Hepatocyte (in vitro differentiated cells): ENCODE data around the gene ADGRL4. TPM values are rescaled to one million over a fixed set of nuclear protein-coding genes. Genes with fewer than 3 reads are reported as not detected.

ENCODE experiments used
- DNase-seq: peaks from one replicate; pipeline ENCODE4 v3.0.0-alpha.2; 2016; ENCODE audit warnings: low spot score
- H2AFZ ChIP-seq: fragments of 200-600 bp; sonication (generic); 2 replicates; pipeline ENCODE4 v1.6.0; 2016; ENCODE audit warnings: antibody characterized with exemption, mild to moderate bottlenecking
- H3K27ac ChIP-seq: fragments of 200-600 bp; sonication (generic); 2 replicates; pipeline ENCODE4 v1.5.1; 2016; ENCODE audit warnings: mild to moderate bottlenecking
- H3K27me3 ChIP-seq: fragments of 200-600 bp; sonication (generic); 2 replicates; pipeline ENCODE4 v1.6.1; 2016
- H3K36me3 ChIP-seq: fragments of 200-600 bp; sonication (generic); replicated peaks from 2 replicates; pipeline ENCODE4 v1.5.1; 2016; ENCODE audit warnings: low read depth; ENCODE audit not compliant: insufficient read depth
- H3K4me1 ChIP-seq: fragments of 200-600 bp; sonication (generic); 2 replicates; pipeline ENCODE4 v1.5.1; 2016; ENCODE audit warnings: mild to moderate bottlenecking, moderate library complexity; ENCODE audit not compliant: insufficient read depth
- H3K4me2 ChIP-seq: fragments of 200-600 bp; sonication (generic); 2 replicates; pipeline ENCODE4 v1.6.0; 2016
- H3K4me3 ChIP-seq: fragments of 200-600 bp; sonication (generic); 2 replicates; pipeline ENCODE4 v1.5.1; 2016; ENCODE audit warnings: mild to moderate bottlenecking
- H3K79me2 ChIP-seq: fragments of 200-600 bp; sonication (generic); 2 replicates; pipeline ENCODE4 v1.6.0; 2017; ENCODE audit warnings: mild to moderate bottlenecking
- H3K9me2 ChIP-seq: fragments of 200-600 bp; sonication (generic); replicated peaks from 2 replicates; pipeline ENCODE4 v1.6.0; 2017; ENCODE audit warnings: mild to moderate bottlenecking; ENCODE audit not compliant: insufficient read depth
- H3K9me3 ChIP-seq: fragments of 200-600 bp; sonication (generic); 2 replicates; pipeline ENCODE4 v1.5.1; 2016; ENCODE audit warnings: low read depth, mild to moderate bottlenecking
- H4K20me1 ChIP-seq: fragments of 200-600 bp; sonication (generic); 2 replicates; pipeline ENCODE4 v1.6.0; 2016; ENCODE audit warnings: mild to moderate bottlenecking; ENCODE audit not compliant: insufficient read depth, poor library complexity, severe bottlenecking
- CTCF ChIP-seq: fragments of 200-600 bp; sonication (generic); IDR thresholded peaks from 2 replicates; pipeline ENCODE4 v1.5.1; 2016; ENCODE audit warnings: antibody characterized with exemption, mild to moderate bottlenecking; ENCODE audit not compliant: poor library complexity
- EZH2 ChIP-seq: fragments of 200-600 bp; sonication (generic); IDR thresholded peaks from 2 replicates; pipeline ENCODE4 v1.6.1; 2016; ENCODE audit warnings: antibody characterized with exemption, mild to moderate bottlenecking, borderline replicate concordance
- EZH2phosphoT487 ChIP-seq: fragments of 200-600 bp; sonication (generic); IDR thresholded peaks from one replicate; pipeline ENCODE4 v1.6.1; 2018; ENCODE audit warnings: antibody characterized with exemption, mild to moderate bottlenecking, low read depth, moderate library complexity; ENCODE audit not compliant: unreplicated experiment, severe bottlenecking
- WGBS: methylation state at CpG from one replicate; pipeline ENCODE4 v1.1.6; 2016; ENCODE audit warnings: low lambda C conversion rate; ENCODE audit errors: missing lambda C conversion rate; 5-methylcytosine and 5-hydroxymethylcytosine counted together
- polyA plus RNA-seq: library from polyadenylated mRNA; unstranded; fragments of >200 nt; fragmentation: Nextera tagmentation; extraction: Ambion mirVana; gene quantifications from 2 replicates; pipeline ENCODE4 v1.2.1, GENCODE V29; 2016
- total RNA-seq: library from RNA; depleted of rRNA; stranded (reverse); fragments of >200 nt; gene quantifications from 2 replicates; pipeline ENCODE4 v1.2.3, GENCODE V29; 2014

Gene ADGRL4
- total and polyA plus RNA-seq, 2 experiments from 2014 or later = 2.2 to 2.4 TPM

- Histone ChIP-seq H2AFZ (no peak overlapping the region), H3K27me3 (no peaks in the 10 kb centered on the region), H3K79me2 (no peaks in the 10 kb centered on the region), H3K4me1 (no peaks in the 10 kb centered on the region), H3K4me3 (no peak overlapping the region), H3K36me3 (no peaks in the 10 kb centered on the region), H3K9me3 (no peaks in the 10 kb centered on the region), H3K4me2 (no peak overlapping the region), H4K20me1 (no peaks in the 10 kb centered on the region), H3K27ac (no peak overlapping the region), H3K9me2 (no peaks in the 10 kb centered on the region)
- 80% methylated on average over 18 of the region's 18 CpGs for WGBS
- DNase-seq = no peak
- TF ChIP-seq EZH2 (no peak), EZH2phosphoT487 (no peak), CTCF (no peak)
Observed at GRCh38 chr1:79044974-79045650, 38.6 kb upstream of the ADGRL4 start.

DNA sequence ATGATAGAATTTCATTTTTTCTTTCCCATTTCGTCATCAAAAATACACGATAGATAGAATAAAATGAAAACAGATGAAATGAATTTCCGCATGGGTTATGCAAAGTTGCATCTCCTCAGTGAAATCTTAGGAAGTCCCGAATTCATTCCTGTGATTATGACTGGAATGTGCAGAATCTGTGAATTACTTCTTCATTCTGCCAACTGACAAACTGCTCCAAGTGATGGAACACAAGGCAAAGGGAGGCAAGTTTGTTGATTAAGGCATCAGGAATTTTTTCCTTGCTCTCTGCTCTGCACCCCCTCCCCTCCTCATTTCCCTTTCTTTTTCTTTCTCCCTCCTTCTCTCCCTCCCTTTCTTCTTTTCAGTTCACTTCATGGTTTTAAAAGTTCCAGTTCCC is 37.0 kb upstream of the ADGRL4 start:
- WGBS = 66% methylated on average over 4 of the region's 4 CpGs
- H2AFZ ChIP-seq = no peak overlapping the region
- no peak for DNase-seq

DNA sequence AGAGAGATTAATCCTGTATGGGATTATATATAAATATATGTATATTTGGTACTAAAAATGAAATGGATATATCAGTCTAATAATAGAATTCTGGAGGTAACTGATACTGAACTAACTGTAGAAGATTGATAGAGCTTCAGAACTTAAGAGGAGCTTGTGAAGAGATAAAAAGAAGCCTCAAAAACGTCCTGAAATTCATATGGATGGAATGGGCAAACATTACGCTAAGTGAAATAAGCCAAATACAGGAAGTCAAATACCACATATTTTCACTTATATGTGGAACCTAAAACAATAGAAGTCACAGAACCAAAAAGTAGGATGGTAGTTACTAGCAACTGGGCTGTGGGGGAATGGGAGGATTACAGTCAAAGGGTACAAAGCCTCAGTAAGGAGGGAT is 36.0 kb upstream of the ADGRL4 start:
- no peaks in the 10 kb centered on the region for H3K27me3 ChIP-seq
- WGBS = 68% methylated on average over 2 of the region's 2 CpGs
- TF ChIP-seq CTCF = no peak
- TF ChIP-seq EZH2phosphoT487 = no peak
- no peak for TF ChIP-seq EZH2

More for the DNA sequence above, 37.0 kb upstream of the ADGRL4 start:
- Histone ChIP-seq H3K36me3 (no peaks in the 10 kb centered on the region), H3K27me3 (no peaks in the 10 kb centered on the region), H3K9me3 (no peaks in the 10 kb centered on the region), H3K27ac (no peak overlapping the region), H3K4me1 (no peaks in the 10 kb centered on the region), H3K9me2 (no peaks in the 10 kb centered on the region), H4K20me1 (no peaks in the 10 kb centered on the region), H3K4me2 (no peak overlapping the region), H3K4me3 (no peak overlapping the region), H3K79me2 (no peaks in the 10 kb centered on the region)
- TF ChIP-seq CTCF (no peak), EZH2phosphoT487 (no peak), EZH2 (no peak)

More for the DNA sequence above, 36.0 kb upstream of the ADGRL4 start:
- no peak for DNase-seq
- no peaks in the 10 kb centered on the region for H3K9me3 ChIP-seq
- no peak overlapping the region for H3K27ac ChIP-seq
- no peaks in the 10 kb centered on the region for H3K9me2 ChIP-seq
- H3K79me2 ChIP-seq = no peaks in the 10 kb centered on the region
- H2AFZ ChIP-seq = no peak overlapping the region
- H3K4me1 ChIP-seq = no peaks in the 10 kb centered on the region
- H3K4me3 ChIP-seq = no peak overlapping the region
- no peaks in the 10 kb centered on the region for H3K36me3 ChIP-seq
- no peak overlapping the region for H3K4me2 ChIP-seq
- H4K20me1 ChIP-seq = no peaks in the 10 kb centered on the region
